ENCODE data around the gene CYB561.
"Not testable (repeated sequence)": the region's sequence is repeated elsewhere in the genome, so short reads cannot be mapped to it uniquely, and the experiment has no call there.

CYB561 gene

DNA sequence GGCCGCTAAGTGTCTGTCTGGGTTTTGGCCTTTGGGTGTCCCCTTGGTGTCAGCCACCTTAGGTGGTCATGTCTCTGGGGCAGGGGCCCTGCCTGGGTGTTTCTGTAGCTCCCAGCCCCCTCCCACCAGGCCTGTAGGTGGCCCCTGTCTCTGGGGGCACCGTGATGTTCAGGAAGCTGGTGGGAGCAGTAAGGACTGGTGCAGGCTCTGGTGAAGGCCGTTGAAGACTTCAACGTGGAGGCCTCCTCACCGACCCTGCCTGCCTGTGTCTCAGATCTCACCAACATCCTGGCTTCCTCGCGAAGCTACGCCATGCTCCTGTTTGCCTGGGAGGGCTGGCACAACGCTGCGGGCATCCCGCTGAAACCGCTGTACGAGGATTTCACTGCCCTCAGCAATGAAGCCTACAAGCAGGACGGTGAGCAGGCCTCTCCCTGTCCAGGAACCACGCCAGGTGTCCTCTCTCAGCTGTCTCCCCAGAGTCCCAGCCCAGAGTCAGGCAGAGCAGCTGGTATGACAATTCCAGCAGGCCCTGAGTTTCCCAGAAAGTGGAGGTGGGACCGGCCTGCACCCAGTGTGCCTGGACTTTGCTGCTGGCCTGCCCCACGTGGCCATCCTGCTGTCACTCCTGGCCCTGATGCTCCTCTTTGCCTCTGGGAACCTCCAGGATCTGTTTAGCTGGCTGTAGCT lies 33.5 kb upstream of the CYB561 start:
- no peak for DNase-seq (ENCODE audit: extremely low read depth in 1 of 2, low read depth in 1 of 2)

DNA sequence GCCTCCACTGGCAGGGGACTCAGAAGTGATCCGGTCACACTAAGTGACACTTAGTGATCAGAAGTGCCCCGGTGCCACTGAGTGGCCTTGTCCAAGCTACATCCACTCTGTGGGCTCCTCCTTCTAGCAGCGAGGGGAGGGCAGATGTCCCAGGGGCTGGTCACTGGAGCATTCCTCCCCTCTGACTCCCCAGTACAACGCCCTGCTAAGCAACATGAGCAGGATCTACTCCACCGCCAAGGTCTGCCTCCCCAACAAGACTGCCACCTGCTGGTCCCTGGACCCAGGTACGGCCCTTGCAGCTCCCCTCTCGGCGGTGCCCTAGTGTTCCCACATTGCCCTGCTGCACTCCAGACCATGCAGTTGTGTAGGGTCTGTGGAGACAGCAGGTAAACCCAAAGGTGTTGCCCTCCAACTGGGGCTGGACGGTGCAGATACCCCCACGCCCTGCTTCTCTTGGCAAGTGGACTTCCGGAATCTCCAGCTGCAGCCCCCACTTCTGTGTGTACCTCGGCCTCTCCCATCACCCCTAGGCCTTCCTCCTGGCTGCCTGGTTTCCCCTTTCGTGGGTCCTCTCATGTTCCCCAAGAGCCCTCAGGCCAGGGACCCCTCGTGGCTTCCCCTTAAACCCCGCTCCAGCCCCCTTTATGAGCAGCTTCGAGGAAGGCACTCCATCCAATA lies 32.8 kb upstream of the CYB561 start:
- peak; percentile 30 to 67 for DNase-seq (ENCODE audit: extremely low read depth in 1 of 2, low read depth in 1 of 2)

DNA sequence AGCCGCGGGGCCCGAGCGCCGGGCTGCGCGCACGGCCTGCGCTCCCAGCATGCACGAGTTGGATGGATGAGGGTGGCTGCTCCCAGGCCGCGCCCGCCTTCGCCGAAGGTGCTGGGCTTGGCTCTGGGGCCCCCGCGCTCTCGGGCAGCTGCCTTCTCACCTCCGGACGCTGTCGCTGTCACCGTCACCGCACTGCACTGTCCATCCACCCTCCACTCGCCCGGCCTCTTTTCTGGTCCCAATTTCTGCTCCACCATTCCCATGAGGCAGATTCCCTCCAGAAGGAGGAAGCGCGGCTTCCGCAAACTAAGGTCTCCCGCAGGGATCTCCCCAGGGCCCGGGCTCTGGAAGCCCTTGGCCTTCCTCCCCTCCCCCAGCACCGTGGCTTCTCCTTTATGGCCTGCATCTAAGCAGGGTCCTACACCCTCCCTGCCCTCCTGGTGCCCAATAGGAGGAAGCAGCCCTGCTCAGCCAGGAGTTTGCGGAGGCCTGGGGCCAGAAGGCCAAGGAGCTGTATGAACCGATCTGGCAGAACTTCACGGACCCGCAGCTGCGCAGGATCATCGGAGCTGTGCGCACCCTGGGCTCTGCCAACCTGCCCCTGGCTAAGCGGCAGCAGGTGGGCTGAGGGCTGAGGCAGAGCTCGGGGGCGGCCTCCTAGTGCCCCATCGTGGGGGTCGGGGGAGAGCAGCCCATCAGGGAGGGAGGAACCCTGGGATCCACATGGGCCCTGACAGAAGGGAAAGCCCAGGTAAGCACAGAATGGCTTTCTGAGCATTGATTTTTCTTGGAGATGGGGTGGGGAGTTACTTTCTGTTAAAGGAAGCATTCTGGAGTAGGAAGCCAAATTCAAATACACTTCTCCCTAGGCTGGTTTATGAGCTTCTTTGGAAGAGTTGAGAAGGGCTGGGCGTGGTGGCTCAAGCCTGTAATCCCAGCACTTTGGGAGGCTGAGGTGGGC lies 31.7 kb upstream of the CYB561 start:
- DNase-seq (ENCODE audit: extremely low read depth in 1 of 2, low read depth in 1 of 2), result no peak

DNA sequence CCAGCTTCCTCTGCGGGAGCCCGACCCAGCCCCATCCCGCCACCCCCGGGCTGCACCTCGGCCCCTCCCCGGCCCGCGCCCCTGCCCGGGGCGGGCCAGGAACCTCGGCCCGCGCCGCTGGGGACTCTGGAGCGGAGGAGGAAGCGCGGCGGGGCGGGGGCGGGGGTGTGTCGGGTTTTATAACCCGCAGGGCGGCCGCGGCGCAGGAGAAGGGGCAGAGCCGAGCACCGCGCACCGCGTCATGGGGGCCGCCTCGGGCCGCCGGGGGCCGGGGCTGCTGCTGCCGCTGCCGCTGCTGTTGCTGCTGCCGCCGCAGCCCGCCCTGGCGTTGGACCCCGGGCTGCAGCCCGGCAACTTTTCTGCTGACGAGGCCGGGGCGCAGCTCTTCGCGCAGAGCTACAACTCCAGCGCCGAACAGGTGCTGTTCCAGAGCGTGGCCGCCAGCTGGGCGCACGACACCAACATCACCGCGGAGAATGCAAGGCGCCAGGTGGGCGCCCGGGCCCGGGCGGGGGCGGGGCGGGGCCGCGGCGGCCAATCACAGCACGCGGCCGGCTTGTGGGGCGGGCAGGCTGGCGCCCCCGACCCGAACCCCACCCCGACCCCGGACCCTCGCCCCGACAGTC lies 30.9 kb upstream of the CYB561 start, which contains the start of gene ACE:
ACE (plus strand) TSS at position 208 of the 626 bp plus-strand sequence; CDS start at position 242, 34 bp downstream.
- DNase-seq (ENCODE audit: extremely low read depth in 1 of 2, low read depth in 1 of 2), result no peak

DNA sequence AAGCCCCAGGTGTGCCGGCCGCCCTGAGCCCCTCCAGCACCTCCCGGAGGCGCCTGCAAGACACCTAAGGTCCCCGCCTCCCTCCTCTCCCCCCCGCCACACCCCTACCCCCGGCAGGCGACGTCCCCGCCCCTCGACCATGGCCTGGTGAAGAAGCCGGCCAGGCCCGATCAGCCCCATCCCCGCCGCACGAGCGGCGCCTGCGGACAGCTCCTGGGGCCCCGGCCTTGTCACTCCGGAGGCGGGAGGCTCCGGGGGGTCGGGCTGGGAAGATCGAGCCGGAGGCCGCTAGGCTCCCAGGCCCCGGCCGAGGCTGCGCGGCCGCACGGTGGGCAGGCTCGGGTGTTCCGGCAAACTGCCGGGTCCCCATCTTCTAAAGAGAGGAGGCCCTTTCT lies 30.4 kb upstream of the CYB561 start:
- no peak for DNase-seq (ENCODE audit: extremely low read depth in 1 of 2, low read depth in 1 of 2)

DNA sequence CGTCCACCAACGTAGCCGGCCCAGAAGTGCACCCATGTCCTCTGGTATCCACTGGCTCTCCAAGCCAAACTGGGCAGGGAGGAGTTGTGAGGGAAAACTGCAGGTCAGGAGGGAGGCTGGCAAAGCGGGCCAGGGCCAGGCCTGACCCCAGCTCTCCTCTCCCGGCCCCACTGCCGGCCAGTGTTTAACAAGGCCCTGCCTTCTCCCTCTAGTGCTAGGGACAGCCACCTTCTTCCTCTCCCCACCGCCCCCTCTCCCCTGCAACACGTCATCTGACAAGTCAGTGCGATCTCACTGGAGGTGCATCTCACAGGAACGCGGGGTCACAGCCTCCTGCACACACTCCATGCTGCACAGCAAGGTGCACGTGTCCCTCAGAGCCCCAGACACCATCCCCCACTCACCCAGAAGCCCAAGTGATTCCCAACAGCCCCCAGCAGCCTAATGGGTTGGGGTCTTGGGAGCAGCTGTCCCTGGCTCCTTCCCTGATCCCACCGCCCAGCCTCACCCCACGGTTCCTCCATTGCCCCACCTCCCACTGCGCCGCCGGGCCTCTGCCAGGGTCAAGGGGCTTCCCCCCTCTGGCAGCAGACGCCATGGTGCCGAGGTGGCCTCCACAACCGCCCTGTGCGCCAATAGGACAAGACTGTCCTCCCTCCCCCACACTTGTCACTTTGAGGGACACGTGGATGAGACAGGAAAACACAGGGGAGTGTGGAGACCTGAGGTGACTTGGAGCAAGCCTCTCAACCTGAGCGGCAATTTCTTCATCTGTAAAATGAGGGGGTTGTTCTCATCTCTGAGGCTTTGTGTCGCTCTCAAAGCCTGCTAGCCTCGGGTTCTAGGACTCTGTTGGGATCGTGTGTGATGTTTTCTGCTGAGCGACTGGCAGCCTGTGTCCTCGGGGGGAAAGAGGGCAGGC lies 29.6 kb upstream of the CYB561 start:
- DNase-seq (ENCODE audit: extremely low read depth in 1 of 2, low read depth in 1 of 2), result no peak

DNA sequence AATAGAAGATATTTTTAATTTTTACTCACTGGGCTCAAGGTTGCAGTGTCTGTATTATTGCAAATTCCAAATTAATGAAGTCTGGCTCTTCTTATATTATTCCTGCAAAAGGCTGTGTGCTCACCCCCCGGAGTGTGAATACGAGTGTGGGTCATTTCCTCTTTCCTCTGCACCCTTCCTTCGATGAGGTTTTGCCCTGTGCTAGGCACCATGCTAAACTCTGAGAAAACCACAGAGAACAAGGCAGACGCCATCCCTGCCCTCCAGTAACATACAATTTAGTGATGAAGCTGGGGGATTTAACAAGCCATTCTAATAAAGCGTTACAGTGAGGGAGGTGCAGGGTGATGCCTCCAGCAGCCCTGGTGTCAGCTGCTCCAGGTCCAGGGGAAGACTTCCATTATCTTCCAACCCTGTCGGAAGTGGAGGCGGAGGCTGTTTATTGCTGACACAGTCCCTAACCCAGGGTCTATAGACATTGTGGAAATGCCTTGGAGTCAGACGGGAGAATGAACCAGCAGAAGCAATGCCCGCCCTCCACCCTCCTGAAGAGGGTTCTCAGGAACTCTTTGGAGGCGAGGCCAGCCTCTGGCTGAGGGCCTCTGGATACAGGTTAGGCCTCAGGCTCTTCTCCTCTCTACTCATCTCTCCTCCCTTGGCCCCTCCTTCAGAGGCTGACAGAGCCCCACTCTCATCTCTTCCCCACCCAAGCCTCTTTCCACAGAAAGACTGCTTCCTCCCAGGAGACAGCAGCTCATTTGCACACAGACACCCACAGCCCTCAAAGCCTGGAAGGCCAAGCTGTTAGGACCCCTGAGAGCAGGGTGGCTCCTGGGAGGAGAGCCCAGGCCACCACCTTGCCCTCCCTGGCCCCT lies 28.7 kb upstream of the CYB561 start:
- DNase-seq (ENCODE audit: extremely low read depth in 1 of 2, low read depth in 1 of 2), result no peak

DNA sequence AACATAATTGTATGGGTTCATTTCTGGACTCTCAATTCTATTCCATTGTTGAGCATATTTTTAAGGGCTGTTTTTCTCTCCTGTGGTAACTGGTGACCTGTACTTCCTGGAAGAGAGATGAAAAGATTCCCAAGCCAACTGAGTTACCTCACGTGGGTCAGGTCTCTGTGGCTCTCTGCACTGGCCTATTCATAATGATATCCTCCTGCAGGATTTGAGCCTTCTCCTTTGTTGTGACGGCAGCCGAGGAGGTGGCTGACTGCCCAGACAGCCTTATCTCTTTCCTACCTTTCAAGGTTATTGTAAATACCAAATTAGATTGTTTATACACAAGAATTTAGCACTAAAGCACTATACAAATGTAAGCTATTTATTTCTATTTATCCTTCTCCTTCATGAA lies 28.1 kb upstream of the CYB561 start:
- no peak for DNase-seq (ENCODE audit: extremely low read depth in 1 of 2, low read depth in 1 of 2)

DNA sequence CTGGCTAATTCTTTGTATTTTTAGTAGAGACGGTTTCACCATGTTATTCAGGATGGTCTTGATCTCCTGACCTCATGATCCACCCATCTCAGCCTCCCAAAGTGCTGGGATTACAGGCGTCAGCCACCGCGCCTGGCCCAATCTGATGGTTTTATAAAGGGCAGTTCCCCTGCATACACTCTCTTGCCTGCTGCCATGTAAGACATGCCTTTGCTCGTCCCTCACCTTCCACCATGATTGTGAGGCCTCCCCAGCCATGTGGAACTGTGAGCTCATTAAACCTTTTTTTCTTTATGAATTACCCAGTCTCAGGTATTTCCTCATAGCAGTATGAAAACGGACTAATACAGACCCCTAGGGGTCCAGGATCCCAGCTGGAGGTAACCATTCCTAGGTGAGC lies 22.0 kb upstream of the CYB561 start:
- not testable (repeated sequence) for DNase-seq (ENCODE audit: extremely low read depth in 1 of 2, low read depth in 1 of 2)

DNA sequence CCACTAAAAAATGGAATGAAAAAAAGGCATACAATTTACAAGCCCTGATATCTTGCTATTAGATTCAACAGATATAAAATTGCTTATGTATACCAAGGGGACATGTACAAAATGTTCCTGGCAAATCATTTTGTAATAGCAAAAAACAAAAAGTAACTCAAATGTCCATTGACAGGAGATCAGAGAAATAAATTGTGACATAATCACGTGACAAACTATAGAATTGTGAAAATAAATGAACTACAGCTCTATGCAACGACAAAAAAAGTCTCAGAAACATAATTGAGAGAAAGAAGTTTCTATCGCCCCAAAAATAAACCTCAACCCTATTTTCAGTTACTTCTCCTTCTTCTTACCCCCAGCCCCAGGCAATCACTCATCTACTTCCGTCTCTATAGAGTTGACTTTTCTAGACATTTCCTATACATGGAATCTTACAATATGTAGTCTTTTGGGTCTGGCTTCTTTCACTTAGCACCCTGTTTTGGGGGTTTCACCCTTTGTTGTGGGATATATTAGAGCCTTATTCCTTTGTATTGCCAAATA lies 18.7 kb upstream of the CYB561 start:
- DNase-seq (ENCODE audit: extremely low read depth in 1 of 2, low read depth in 1 of 2), result no peak

DNA sequence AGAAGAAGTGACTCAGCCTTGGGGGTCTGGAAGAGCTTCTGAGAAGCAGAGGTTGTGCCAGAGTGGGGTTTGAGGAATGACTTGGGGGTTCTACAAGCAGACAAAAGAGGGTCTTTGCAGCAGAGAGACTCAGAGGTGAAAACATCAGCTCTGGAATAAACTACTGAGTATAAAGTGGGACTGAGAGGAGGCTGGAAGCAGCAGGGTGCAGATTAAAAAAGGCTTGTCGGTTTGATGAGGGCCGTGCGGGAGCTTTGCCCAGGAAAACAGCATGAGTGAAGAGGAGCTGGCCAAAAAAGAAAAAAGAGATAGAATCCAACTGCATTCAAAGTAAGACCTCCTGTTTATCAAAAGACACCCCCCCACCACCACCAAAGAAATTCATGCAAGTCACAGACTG lies 17.7 kb upstream of the CYB561 start:
- DNase-seq (ENCODE audit: extremely low read depth in 1 of 2, low read depth in 1 of 2), result no peak

DNA sequence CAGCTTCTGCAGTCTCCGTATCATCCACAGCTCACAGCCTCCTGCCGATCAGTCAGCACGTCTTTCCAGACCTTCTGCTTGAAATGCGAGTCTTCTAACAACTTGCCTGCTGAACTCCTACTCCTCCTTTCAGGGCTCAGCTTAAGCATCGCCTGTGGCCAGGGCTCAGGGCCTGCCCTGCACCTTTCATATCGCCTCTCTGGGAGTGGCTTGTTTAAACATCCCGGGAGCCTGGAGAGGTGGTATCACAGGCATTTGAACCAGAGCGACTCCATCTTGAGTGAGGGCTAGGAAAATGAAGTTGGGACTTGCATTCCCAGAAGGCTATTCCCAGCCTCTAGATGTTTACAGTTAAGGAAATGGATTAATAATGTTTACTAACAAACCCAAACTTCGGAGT lies 13.9 kb upstream of the CYB561 start:
- DNase-seq (ENCODE audit: extremely low read depth in 1 of 2, low read depth in 1 of 2), result no peak

DNA sequence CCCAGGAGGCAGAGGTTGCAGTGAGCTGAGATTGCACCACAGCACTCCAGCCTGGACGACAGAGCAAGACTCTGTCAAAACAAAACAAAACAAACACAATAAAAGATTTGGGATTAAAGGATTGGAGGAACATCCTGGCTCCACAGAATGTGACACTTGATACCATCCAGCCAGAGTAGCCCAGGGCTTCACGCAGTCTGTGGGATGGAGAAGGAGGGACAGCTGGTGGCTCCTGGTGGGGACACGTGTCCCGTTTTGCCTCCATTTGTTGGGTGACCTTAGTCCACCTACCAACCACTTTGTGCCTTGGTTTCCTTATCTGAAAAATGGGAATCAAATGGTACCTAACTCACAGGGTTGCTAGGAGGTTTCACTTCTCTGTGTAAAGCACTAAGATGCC lies 12.4 kb upstream of the CYB561 start:
- no peak for DNase-seq (ENCODE audit: extremely low read depth in 1 of 2, low read depth in 1 of 2)

DNA sequence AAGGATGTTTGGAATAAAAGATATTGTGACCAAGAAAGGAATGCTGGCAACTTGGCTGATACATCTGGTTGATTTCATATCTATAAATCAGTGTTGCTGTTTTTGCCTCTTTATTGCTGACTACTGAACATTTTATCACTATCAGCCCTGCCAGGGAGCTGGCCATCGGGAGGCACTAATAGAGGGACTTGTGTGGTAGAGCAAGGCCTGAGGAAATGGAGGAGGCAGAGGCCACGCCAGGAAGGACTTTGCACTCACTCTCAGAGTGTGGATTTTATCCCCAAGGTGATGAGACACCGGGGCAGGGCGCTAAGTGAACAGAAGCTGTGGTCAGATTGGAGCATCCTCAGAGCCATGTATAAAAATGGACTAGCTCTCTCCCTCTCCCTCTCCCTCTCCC lies 9.3 kb upstream of the CYB561 start:
- no peak for DNase-seq (ENCODE audit: extremely low read depth in 1 of 2, low read depth in 1 of 2)

DNA sequence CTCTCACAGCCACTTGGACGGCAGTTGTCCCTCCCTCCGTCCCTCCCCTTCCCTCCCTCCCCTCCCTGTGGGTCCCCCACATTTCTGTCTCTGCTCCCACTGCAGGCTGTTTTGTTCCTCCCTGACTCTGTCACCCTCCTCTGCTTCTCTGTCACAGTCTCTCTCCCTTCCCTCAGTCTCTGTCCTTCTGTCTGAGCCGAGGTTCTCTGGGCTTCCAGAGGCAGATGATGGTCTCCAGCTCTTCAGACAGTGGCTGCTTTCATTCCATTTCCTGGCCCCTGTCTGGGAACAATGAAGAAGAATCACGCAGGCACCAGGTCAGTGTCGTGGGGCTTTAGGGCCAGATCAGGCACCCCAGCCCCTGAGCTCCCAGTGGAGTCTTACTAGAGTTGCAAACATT lies 8.8 kb upstream of the CYB561 start:
- no peak for DNase-seq (ENCODE audit: extremely low read depth in 1 of 2, low read depth in 1 of 2)

DNA sequence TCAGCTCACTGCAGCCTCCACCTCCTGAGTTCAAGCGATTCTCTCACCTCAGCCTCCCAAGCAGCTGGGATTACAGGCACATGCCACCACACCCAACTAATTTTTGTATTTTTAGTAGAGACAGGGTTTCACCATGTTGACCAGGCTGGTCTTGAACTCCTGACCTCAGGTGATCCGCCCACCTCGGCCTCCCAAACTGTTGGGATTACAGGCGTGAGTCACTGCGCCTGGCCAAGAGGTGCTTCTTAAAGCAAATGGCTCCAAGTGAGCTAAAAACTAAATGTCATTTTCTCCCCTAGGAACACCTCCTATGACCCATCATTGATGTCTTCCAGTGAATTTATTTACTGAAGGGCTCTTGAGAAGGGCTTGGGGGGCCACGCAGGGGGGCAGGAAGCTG lies 8.3 kb upstream of the CYB561 start:
- not testable (repeated sequence) for DNase-seq (ENCODE audit: extremely low read depth in 1 of 2, low read depth in 1 of 2)

DNA sequence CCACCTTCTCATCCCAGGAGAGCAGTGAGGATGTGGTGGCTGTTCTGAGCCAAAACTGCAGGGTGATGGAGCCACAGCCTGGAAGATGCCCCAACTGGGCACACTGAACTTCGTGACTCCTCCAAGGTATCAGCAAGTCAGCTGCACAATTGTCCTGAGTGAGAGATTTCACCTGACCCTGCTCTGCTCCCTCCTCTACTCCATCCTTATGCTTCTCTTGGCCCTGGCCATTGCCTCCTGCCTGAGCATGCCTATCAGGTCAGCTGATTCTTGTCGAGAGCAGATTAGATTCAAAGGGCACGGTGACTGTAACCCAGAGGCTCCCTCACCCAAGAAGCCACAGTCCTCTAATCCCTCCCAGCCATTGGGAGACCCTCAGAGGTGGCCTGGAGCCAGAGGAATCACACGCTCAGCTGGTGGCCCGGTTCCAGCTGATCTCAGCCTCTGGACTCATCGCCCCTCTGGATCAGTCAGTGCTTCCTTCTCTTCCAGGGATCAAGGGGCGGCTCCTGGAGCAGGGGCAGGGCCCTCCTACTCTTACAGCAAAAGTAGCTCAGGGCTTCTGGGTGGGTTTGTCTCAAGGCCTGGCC lies 7.0 kb upstream of the CYB561 start:
- no peak for DNase-seq (ENCODE audit: extremely low read depth in 1 of 2, low read depth in 1 of 2)

All from stimulated activated CD8-positive, alpha-beta memory T cell treated with anti-CD3 and anti-CD28 coated beads, Interleukin-7, amount 100 ng/mL, for 48 hours (primary cell).